Gastroesophageal sphincter (tissue), 3 donors: ENCODE measurements around the gene RBM25.
"Not testable (repeated sequence)": the region's sequence is repeated elsewhere in the genome, so short reads cannot be mapped to it uniquely, and the experiment has no call there.

Source experiments
- POLR2A ChIP-seq, 2 donors: fragments of 450-650 bp; IDR thresholded peaks; one replicate each; pipeline ENCODE4 v1.6.1; 2017; ENCODE audit warnings: antibody characterized with exemption in 2 of 2, mild to moderate bottlenecking in 2 of 2, moderate library complexity in 1 of 2
- POLR2AphosphoS5 ChIP-seq: sonication (generic); formaldehyde crosslinking; IDR thresholded peaks from one replicate; pipeline ENCODE4 v1.6.1; 2017; ENCODE audit warnings: antibody characterized with exemption
- TF ChIP-seq, protein P1 (sequence below), 4 experiments: fragments of 200-600 bp in 2 of 4; fragments of 450-650 bp in 2 of 4; sonication (generic) in 1 of 4; IDR thresholded peaks; one replicate each; pipeline ENCODE4 v1.5.1; 2017 to 2019; ENCODE audit warnings: antibody characterized with exemption in 4 of 4, mild to moderate bottlenecking in 2 of 4, moderate library complexity in 2 of 4

DNA sequence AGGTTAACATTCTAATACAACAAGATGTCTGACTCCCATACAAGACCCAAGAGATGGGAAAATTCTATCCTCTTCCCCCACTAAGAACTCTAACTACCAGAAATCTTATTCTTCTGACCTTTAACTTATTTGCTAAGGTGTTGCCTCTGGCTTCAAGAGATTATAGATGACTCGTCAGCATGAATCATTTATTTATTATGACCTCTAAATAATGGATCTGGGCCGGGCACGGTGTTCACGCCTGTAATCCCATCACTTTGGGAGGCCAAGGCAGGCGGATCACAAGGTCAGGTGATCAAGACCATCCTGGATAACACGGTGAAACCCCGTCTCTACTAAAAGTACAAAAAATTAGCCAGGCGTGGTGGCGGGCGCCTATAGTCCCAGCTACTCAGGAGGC is 42.3 kb upstream of the RBM25 start:
- TF ChIP-seq, protein P1, sequence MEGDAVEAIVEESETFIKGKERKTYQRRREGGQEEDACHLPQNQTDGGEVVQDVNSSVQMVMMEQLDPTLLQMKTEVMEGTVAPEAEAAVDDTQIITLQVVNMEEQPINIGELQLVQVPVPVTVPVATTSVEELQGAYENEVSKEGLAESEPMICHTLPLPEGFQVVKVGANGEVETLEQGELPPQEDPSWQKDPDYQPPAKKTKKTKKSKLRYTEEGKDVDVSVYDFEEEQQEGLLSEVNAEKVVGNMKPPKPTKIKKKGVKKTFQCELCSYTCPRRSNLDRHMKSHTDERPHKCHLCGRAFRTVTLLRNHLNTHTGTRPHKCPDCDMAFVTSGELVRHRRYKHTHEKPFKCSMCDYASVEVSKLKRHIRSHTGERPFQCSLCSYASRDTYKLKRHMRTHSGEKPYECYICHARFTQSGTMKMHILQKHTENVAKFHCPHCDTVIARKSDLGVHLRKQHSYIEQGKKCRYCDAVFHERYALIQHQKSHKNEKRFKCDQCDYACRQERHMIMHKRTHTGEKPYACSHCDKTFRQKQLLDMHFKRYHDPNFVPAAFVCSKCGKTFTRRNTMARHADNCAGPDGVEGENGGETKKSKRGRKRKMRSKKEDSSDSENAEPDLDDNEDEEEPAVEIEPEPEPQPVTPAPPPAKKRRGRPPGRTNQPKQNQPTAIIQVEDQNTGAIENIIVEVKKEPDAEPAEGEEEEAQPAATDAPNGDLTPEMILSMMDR (IDR thresholded peaks at IDR 0.05), result not testable (repeated sequence)
- TF ChIP-seq POLR2A (IDR thresholded peaks at IDR 0.05); POLR2AphosphoS5: not testable (repeated sequence)
